Measurements from ENCODE around the gene KLK6.

DNA sequence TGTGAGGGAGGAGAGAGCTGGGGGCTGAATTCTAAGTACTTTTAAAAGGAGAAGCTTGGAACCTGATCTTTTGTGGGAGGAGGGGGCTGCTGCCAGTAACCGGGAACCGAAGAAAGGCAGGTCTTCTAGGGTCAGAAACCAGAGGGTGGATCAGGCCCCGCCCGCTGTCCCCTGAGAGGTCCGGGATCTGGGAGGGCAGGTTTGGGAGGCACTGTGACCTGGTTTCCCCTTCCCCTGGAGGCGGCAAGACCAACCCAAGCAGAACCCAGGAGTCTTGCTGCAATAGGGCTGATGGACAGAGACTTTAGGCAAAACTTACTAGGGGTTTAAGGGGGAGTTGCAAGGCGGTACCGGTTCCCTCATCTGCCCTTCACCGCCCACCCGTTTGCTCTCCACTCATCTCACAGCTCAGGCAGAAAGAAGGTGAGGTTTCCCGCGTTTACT lies 32.7 kb upstream of the KLK6 start:
- TF ChIP-seq EZH2 (IDR thresholded peaks at IDR 0.05; ENCODE audit: insufficient read depth, poor library complexity, severe bottlenecking) = no peak
- no peak for TF ChIP-seq EZH2phosphoT487 (IDR thresholded peaks at IDR 0.05; ENCODE audit: insufficient read depth, low read depth)
